CD4-positive, alpha-beta T cell treated with Interleukin-12 subunit alpha and Interleukin-12 subunit beta, for 1 hour (primary cell): ENCODE measurements around the gene SUPT7L.

Experiments
- DNase-seq: peaks from one replicate; pipeline ENCODE4 v3.0.0-alpha.2; 2020

Gene SUPT7L

DNA sequence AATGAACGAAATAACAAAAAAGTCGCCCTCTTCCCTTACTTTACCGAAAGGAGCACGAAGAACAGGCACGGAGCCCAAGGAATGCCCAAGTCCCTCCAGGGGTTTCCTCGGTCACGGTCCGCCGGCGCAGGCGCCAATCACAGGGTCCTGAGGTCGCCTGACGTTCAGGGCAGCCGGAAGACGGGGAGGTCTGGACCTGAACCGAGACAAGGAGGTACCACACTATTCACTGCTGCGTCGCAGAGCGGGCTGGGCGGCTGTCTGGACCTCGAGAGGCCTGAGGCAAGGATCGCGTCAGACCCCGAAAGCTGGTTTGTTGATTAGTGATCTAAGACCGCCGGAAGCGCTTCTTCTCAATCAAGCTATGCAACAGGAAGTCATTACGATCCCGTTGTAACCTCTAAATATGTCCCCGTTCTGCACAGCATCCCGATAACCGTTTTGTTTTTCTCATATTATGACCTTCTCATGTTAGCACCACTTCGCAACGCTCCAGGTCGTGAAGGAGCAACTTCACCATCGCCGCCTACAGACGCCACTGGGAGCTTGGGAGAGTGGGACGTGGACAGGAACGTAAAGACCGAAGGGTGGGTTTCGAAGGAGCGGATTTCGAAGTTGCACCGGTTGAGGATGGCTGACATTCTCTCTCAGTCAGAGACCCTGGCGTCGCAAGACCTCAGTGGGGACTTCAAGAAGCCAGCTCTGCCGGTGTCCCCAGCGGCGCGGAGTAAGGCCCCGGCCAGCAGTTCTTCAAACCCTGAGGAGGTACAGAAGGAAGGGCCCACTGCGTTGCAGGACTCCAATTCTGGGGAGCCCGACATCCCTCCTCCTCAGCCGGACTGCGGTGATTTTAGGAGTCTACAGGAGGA is at the start of gene SUPT7L, which contains the start of gene SLC4A1AP:
TSS of gene SUPT7L (minus strand) at position 330 of the 869 bp plus-strand sequence. CDS start 1,422 bp downstream, outside the sequence.
TSS of gene SLC4A1AP (plus strand) at position 605 of the 869 bp plus-strand sequence. CDS start at position 631, 26 bp downstream.
- peak; percentile 83 for DNase-seq

DNA sequence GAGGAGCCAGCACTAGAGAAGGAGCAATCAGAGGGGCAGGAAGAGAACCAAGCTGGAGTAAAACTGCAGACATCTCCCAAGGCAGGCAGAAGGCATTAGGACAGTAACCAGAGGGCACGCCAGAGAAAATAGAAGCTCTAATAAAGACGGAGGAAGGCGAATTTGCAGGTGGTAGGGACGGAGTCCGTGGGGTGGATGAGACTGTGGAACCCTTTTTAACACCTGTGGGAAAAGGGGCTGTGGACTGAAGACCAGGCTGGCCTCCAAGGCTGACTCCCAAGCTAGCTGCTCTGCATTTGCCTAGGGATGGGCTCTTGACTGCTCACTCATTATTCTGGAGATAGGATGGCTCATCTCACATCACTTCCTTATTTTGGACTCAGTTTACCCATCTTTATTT is 49.8 kb upstream of the SUPT7L start:
- DNase-seq: no peak

- no peak for DNase-seq
These were observed 49.1 kb upstream of the SUPT7L start for GRCh38 chr2:27712522-27712921.

DNA sequence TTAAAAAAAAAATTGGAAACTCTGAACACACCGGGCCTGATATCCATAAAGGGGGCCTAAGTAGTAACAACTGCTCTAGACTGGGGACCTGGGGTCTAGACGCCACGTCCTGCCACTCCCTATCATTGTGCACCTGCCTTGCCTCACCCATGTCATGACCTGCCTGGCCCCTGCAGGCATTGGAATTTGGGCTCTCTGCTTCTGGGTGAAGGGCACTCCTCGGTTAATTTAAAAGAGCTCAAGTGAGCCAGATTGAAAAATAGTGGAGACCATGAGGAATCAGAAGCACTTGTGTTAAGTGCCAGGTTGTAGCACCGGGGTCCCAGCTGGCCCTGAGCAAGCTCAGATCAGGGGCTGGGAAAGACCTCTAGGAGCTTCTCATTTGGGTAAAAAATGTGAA is 48.4 kb upstream of the SUPT7L start:
- DNase-seq: no peak

DNA sequence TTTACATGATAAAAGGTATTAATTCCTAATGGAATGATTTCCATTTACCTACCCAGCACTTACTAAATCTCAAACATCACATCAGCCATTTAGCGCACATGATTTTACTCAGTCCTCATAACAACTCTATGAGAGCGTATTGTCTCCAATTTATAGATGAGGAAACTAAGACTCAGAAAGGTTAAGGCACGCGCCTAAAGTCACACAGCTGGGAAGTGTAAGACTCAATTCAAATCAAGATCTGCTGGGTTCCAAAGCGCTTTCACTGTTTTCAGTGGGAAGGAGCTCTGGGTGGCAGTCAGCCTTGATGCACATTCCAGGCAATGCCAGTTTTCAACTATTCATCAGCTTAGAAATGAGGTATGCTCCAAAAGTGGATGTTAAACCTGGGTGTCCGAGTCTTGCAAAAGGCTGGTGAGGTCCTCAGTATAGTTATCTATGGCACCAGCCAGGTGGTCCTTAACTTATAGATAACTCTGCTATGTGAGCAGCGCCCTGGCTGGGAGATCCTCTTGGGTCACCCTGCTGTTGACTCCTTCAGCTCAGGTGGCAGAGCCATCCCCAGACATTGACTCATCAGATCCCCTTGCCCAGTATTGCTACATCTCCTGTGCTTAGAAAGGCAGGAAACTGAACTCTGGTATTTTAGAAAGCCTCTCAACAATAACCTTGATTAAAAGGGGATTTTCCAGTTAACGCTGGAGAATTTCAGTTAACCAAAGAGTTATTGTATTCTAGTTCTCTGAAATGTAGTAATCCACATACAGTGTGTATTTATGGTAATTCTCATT is 47.4 kb upstream of the SUPT7L start:
- DNase-seq: no peak

- no peak for DNase-seq
These were observed 46.7 kb upstream of the SUPT7L start for GRCh38 chr2:27709960-27710575.

DNA sequence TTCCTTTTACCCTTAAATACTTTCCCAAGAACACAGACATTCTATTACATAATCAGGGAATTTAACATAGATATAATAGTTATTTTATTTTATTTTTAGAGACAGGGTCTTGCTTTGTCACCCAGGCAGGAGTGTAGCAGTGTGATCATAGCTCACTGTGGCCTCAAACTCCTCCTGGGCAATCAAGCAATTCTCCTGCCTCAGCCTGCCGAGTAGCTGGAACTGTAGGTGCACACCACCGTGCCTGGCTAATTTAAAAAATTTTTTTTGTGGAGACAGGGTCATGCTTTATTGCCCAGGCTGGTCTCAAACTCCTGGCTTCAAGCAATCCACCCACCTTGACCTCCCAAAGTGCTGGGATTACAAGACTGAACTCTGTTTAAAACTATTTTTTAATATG is 45.9 kb upstream of the SUPT7L start:
- DNase-seq: no peak

- DNase-seq: no peak
These were observed 45.3 kb upstream of the SUPT7L start for GRCh38 chr2:27708666-27709065.

DNA sequence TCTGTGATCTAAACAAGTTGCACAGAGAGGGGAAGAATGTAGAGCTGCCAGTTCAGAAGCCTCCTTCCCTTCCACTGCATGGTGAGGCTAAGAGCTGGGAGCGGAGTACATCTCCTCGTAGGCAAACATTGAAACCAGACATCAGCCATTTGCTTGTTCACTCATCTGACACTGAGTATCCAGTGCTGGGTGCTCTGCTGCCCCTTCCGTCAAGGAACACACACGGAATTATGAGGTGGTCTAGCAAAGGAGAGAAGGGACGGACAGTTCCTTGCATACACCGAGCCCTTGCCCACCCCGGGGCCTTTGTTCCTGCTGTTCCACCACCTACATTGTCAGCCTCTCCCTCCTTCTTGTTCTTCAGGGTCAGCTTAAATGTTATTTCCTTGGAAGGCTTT is 44.8 kb upstream of the SUPT7L start:
- DNase-seq: no peak

DNA sequence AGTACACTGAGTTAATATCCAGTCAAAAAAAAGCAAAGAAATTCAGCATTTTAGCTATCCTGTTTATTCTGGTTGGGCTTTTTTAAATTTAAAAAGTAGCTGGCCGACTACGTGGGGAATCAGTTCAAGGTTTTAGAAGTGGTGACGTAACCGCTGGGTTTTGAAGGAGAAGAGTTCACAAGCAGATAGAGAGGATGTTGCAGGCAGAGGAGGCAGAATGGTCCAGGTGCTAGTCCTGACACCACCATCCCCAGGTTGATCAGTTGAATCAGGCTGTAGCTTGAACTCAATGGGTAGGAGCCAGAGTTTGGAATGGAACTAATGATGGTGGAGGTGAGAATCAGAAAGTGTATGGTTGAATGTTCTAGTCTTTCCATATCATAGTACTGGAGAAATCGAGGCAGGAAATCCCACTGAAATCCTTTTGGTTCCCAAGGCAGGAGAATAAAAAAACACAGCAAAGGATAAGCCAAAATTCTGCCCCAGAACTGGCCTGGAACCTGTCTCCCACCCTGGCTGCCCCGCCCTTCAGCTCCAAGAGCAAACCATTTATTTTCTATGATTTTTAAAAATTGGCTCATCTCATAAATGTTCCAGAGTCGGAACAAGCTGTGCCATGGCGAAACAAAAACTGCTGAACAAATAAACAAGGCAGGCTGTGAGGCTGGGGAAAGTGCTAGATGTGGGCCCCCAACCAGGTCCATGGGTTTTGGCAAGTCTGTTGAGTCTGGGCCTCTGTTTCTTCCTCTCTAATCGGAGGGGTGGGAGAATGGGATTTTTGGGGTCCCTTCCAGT is 44.2 kb upstream of the SUPT7L start:
- no peak for DNase-seq

- no peak for DNase-seq
These were observed 42.6 kb upstream of the SUPT7L start for GRCh38 chr2:27705851-27706622.

- DNase-seq: no peak
These were observed 41.0 kb upstream of the SUPT7L start for GRCh38 chr2:27704342-27704876.

- DNase-seq: peak; percentile 83
These were observed 40.4 kb upstream of the SUPT7L start for GRCh38 chr2:27703638-27704341.

GRCh38 chr2:27702302-27702701 is 38.9 kb upstream of the SUPT7L start:
- no peak for DNase-seq

DNA sequence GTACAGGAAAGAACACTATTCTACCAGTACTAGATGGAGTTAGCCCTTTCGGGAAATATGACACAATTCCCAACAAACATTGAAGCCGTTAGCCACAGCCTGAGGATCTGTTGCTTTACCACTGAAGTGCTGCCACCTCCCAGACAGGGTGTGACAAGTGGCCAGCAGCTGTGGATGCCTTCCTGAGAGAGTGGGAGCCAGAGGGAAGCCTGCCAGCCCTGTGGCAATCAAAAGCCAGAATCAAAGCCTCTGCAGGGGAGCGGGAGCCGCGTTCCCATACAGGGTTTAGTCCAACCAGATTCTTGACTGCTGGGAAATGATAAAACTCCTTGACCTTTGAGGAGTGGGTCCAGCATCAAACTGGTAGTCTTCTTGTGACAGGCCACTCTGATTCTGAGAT is 38.3 kb upstream of the SUPT7L start:
- no peak for DNase-seq

- no peak for DNase-seq
These were observed 34.2 kb upstream of the SUPT7L start for GRCh38 chr2:27697660-27698059.

DNA sequence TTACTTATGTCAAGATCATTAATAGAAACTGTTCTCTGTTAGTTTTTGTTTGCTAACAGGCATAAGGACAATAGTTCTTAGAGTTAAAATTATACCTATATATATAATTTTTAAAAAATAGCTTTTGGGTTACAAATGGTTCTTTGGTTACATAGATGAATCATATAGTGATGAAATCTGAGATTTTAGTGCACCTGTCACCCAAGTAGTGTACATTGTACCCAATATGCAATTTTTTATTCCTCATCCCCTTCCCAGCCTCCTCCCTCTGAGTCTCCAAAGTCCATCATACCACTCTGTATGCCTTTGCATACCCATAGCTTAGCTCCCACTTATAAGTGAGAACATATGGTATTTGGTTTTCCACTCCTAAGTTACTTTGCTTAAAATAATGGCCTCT is 26.6 kb upstream of the SUPT7L start:
- DNase-seq: no peak

DNA sequence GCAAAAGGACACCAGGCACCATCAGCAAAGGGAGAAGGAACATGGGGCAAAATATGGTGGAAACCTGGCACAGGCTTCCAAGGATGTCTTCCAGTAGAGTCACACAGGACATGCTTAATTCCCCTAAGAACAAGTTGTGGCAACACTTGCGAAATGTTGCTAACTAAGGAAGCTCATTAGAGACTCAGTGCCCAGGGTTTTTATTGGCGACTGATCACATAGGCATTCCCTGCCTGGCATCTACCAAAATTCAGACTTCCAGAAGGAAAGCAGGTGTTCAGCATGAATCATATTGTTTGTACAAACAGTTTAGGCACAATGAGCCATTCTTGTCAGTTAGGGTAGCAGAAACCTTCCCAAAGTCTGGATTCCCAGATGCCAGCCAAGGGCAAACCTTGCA is 26.0 kb upstream of the SUPT7L start:
- DNase-seq: no peak

GRCh38 chr2:27687232-27687631 is 23.8 kb upstream of the SUPT7L start:
- DNase-seq: no peak

- DNase-seq: no peak
These were observed 22.2 kb upstream of the SUPT7L start for GRCh38 chr2:27685577-27685976.

GRCh38 chr2:27685006-27685405 is 21.6 kb upstream of the SUPT7L start:
- peak; percentile 30 for DNase-seq
